ENCODE measurements around the gene GNA14.
"Not testable (repeated sequence)": the region's sequence is repeated elsewhere in the genome, so short reads cannot be mapped to it uniquely, and the experiment has no call there.

Gene GNA14

DNA sequence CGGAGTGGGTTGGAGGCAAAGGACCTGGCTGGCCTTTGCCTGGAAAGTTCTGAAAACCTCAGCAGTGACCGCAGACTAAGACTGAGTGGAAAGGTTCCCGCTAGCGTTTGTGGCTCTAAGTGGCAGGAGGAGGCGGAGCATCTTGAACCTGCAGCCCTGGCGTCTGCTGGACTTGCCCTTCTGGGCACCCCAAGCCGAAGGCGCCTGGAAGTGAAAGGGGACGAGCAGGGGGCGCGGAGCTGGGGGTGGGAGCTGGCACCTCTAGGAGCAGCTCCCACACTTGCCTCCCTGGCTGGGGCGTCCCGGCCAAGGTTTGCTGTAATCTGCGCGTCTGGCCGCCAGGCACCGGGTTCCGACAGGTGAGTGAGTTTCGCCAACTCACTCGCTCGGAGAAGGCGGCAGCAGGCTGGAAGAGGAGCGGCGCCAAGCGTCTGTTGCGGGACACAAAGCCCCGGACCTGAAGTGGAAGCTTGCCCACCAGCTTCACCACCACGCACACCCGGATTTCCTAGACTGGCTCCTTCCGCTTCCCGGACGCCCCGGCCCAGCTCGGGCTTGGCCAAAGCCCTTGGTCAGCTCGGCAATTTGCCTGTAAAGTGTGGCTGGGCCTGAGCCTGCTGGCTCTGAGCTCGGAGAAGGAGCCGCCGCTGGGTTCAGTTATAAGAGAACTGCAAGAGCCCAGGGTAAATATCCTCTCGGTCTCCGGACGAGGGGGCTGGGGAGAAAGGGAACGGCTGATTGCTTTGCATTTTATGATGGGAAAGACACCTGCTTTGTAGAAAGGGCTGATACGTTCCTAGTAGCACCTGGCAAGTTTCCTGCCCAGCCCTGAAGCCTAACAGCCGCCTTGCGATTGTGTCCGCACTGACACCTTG lies at the start of gene GNA14:
TSS of gene GNA14 (minus strand) at position 89 of the 875 bp plus-strand sequence. CDS start 529 bp downstream, outside the sequence.
- no peaks in the 10 kb centered on the region for H3K9me3 ChIP-seq
- peak within 1 kb of the TSS; percentile 5 to 17 for H3K27ac ChIP-seq
- H3K4me3 ChIP-seq: peak within 1 kb of the TSS; percentile 43 to 65
- peaks cover 0 to 21% (median 10%) of the 10 kb centered on the region in 4 donors for H3K4me1 ChIP-seq
- peak; percentile 31 to 70 for DNase-seq
- intact Hi-C loops (cut with DNase I; ENCODE audit: low total_unique reads): no loop called here
- H3K27me3 ChIP-seq: peaks cover 0 to 16% of the 10 kb centered on the region in 2 donors
- H3K36me3 ChIP-seq: no peaks in the 10 kb centered on the region
- TF ChIP-seq, protein P1, sequence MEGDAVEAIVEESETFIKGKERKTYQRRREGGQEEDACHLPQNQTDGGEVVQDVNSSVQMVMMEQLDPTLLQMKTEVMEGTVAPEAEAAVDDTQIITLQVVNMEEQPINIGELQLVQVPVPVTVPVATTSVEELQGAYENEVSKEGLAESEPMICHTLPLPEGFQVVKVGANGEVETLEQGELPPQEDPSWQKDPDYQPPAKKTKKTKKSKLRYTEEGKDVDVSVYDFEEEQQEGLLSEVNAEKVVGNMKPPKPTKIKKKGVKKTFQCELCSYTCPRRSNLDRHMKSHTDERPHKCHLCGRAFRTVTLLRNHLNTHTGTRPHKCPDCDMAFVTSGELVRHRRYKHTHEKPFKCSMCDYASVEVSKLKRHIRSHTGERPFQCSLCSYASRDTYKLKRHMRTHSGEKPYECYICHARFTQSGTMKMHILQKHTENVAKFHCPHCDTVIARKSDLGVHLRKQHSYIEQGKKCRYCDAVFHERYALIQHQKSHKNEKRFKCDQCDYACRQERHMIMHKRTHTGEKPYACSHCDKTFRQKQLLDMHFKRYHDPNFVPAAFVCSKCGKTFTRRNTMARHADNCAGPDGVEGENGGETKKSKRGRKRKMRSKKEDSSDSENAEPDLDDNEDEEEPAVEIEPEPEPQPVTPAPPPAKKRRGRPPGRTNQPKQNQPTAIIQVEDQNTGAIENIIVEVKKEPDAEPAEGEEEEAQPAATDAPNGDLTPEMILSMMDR (IDR thresholded peaks at IDR 0.05): no peak

DNA sequence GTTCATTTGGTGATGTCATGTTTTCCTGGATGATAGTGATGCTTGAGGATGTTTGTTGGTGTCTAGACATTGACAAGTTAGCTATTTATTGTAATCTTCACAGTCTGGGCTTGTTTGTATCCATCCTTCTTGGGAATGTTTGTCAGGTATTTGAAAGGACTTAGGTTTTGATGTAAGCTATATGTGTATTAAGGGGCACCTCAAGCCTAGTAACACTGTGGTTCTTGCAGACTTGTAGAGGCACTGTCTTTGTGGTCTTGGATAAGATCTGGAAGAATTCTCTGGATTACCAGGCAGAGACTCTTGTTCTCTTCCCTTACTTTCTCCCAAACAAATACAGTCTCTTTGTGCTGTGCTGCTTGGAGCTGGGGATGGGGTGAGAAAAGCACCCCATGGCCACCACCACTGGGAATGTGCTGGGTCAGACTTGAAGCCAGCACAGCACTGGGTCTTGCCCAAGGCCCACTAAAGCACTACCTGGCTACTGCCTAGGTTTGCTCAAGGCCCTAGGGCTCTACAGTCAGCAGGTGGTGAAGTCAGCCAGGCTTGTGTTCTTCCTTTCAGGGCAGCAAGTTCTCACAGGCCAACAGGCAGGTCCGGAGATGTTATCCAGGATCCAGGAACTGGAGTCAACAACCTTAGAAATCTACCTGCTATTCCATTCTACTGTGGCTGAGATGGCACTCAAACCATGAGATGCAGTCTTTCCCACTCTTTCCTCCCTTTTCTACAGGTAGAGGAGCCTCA lies 49.3 kb upstream of the GNA14 start:
- intact Hi-C loops (cut with DNase I; ENCODE audit: low total_unique reads): no loop called here
- Histone ChIP-seq H3K27me3 (no peaks in the 10 kb centered on the region), H3K36me3 (no peaks in the 10 kb centered on the region), H3K27ac (no peak overlapping the region), H3K4me1 (no peaks in the 10 kb centered on the region), H3K4me3 (no peak overlapping the region), H3K9me3 (peaks cover 0 to 9% (median 0%) of the 10 kb centered on the region in 3 donors)
- TF ChIP-seq, protein P1 (IDR thresholded peaks at IDR 0.05): no peak
- no peak for DNase-seq

DNA sequence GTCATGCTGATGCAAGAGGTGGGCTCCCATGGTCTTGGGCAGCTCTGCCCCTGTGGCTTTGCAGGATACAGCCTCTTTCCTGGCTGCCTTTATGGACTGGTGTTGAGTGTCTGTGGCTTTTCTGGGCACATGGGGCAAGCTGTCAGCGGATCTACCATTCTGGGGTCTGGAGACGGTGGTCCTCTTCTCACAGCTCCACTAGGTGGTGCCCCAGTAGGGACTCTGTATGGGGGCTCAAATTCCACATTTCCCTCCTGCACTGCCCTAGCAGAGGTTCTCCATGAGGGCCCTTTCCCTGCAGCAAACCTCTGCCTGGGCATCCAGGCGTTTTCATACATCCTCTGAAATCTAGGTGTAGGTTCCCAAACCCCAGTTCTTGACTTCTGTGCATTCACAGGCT lies 42.6 kb upstream of the GNA14 start:
- H3K27me3 ChIP-seq; H3K9me3 ChIP-seq; H3K27ac ChIP-seq; H3K4me1 ChIP-seq; H3K36me3 ChIP-seq; H3K4me3 ChIP-seq; intact Hi-C loops (cut with DNase I; ENCODE audit: low total_unique reads); DNase-seq: not testable (repeated sequence)

DNA sequence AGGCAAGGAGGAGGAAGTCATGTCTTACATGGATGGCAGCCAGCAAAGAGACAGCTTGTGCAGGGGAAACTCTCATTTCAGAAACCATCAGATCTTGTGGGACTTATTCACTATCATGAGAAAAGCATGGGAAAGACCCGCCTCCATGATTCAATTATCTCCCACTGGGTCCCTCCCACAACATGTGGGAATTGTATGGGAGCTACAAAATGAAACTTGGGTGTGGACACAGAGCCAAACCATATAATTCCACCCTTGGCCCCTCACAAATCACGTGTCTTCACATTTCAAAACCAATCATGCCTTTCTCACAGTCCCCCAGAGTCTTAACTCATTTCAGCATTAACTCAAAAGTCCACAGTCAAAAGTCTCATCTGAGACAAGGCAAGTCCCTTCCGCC lies 42.0 kb upstream of the GNA14 start:
- H3K36me3 ChIP-seq; H3K4me3 ChIP-seq; H3K4me1 ChIP-seq; DNase-seq; H3K27ac ChIP-seq; H3K9me3 ChIP-seq; H3K27me3 ChIP-seq; intact Hi-C loops (cut with DNase I; ENCODE audit: low total_unique reads): not testable (repeated sequence)

DNA sequence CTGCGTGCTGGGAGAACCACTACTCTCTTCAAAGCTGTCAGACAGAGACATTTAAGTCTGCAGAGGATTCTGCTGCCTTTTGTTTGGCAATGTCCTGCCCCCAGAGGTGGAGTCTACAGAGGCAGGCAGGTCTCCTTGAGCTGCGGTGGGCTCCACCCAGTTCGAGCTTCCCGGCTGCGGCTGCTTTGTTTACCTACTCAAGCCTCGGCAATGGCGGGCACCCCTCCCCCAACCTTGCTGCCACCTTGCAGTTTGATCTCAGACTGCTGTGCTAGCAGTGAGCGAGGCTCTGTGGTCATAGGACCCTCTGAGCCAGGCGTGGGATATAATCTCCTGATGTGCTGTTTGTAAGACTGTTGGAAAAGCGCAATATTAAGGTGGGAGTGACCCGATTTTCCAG lies 39.6 kb upstream of the GNA14 start:
- H3K4me3 ChIP-seq; H3K36me3 ChIP-seq; H3K27ac ChIP-seq; intact Hi-C loops (cut with DNase I; ENCODE audit: low total_unique reads); H3K9me3 ChIP-seq; H3K4me1 ChIP-seq; DNase-seq; H3K27me3 ChIP-seq: not testable (repeated sequence)

DNA sequence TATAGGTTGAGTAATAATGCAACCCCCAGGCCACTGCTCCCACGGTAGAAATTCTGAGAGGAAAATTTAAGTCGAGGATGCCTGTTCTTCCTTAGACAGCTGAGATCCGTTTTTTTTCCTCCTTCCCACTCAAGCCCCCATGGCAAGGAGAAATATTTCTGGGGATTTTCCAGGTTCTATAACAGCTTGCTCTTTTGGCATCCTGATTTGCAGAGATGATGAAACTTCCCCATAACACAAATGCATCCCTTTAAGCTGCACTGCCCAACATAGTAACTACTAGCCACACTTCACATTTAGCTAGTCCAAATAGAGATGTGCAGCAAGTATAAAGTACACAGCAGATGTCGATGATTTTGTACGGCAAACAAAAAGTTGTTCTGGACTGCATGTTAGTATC lies 32.5 kb upstream of the GNA14 start:
- no peak overlapping the region for H3K27ac ChIP-seq
- no peaks in the 10 kb centered on the region for H3K9me3 ChIP-seq
- no peaks in the 10 kb centered on the region for H3K27me3 ChIP-seq
- no peak for DNase-seq
- TF ChIP-seq, protein P1 (IDR thresholded peaks at IDR 0.05): no peak
- H3K4me1 ChIP-seq: no peaks in the 10 kb centered on the region
- no peak overlapping the region for H3K4me3 ChIP-seq
- intact Hi-C loops (cut with DNase I; ENCODE audit: low total_unique reads): no loop called here
- no peaks in the 10 kb centered on the region for H3K36me3 ChIP-seq

Data from tibial artery (tissue), 4 donors.